PC-9 (cell line): ENCODE measurements around the gene SLC1A2.

Experiments
- EZH2 ChIP-seq: fragments of 200-600 bp; sonication (generic); IDR thresholded peaks from 2 replicates; pipeline ENCODE4 v1.8.0; 2017; ENCODE audit warnings: antibody characterized with exemption, low read depth
- TF ChIP-seq, protein P1 (sequence below): fragments of 200-600 bp; sonication (generic); conservative IDR thresholded peaks from 2 replicates; pipeline ENCODE4 v1.6.1; 2017; ENCODE audit warnings: mixed run types, antibody characterized with exemption, mild to moderate bottlenecking, moderate library complexity

DNA sequence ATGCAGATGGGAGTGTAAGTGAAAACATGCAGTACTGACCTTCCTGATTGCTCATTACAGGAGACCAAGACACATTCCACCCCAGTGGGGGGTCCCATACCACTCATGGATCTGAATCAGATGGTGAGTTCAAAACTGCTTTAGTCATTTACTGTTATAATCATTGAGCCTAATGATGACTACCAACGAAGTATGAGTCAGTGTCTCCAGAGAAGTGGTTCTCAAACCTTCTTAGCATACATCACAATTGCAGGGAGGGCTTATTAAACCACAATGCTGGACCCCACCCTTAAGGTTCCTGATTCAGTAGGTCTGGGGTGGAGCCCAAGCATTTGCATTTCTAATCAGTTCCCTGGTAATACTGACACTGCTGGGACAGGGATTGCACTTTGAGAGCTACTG lies 204.6 kb downstream of the SLC1A2 start:
- TF ChIP-seq, protein P1, sequence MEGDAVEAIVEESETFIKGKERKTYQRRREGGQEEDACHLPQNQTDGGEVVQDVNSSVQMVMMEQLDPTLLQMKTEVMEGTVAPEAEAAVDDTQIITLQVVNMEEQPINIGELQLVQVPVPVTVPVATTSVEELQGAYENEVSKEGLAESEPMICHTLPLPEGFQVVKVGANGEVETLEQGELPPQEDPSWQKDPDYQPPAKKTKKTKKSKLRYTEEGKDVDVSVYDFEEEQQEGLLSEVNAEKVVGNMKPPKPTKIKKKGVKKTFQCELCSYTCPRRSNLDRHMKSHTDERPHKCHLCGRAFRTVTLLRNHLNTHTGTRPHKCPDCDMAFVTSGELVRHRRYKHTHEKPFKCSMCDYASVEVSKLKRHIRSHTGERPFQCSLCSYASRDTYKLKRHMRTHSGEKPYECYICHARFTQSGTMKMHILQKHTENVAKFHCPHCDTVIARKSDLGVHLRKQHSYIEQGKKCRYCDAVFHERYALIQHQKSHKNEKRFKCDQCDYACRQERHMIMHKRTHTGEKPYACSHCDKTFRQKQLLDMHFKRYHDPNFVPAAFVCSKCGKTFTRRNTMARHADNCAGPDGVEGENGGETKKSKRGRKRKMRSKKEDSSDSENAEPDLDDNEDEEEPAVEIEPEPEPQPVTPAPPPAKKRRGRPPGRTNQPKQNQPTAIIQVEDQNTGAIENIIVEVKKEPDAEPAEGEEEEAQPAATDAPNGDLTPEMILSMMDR = no peak
- no peak for TF ChIP-seq EZH2
